Pancreas (tissue), 10 donors: ENCODE measurements around the gene SEC22A. TPM values are rescaled to one million over a fixed set of nuclear protein-coding genes. Genes with fewer than 3 reads are reported as not detected.
"Not testable (repeated sequence)": the region's sequence is repeated elsewhere in the genome, so short reads cannot be mapped to it uniquely, and the experiment has no call there.

ENCODE experiments used
- ATAC-seq, 4 donors: fragments of 200-7000 bp; cut with Tn5 transposase; one replicate each; pipeline versions ENCODE4 v1.8.0 to v1.9.1; 2020; ENCODE audit warnings: mild to moderate bottlenecking in 4 of 4, moderate library complexity in 4 of 4
- DNase-seq, 6 donors: peaks; one replicate each; pipeline ENCODE4 v3.0.0-alpha.2; 2020
- FAIRE-seq: peaks from 2 replicates; lab custom pipeline; 2012; peaks lifted over from hg19 to GRCh38; lab: Jason Lieb, UNC
- H3K27ac ChIP-seq, 4 donors: fragments of 200-600 bp; sonication (generic); 1 replicate in 3 of 4; 2 replicates in 1 of 4; pipeline versions ENCODE4 v1.5.0 to v1.8.0; 2020
- H3K27me3 ChIP-seq, 4 donors: fragments of 200-600 bp; one replicate each; pipeline ENCODE4 v1.8.0; 2021
- H3K36me3 ChIP-seq, 3 donors: fragments of 200-600 bp; sonication (generic) in 1 of 3; one replicate each; pipeline versions ENCODE4 v1.5.0 to v1.8.0; 2020 to 2021
- H3K4me1 ChIP-seq, 3 donors: fragments of 200-600 bp; one replicate each; pipeline ENCODE4 v1.8.0; 2021
- H3K4me3 ChIP-seq, 4 donors: fragments of 200-600 bp; sonication (generic) in 2 of 4; one replicate each; pipeline versions ENCODE4 v1.5.0 to v1.8.0; 2020 to 2021
- H3K9me3 ChIP-seq, 4 donors: fragments of 200-600 bp; one replicate each; pipeline ENCODE4 v1.8.0; 2021
- WGBS, 2 donors: extraction: QIAGEN DNeasy Blood & Tissue Kit; methylation state at CpG; one replicate each; pipeline ENCODE4 v1.1.7; 2013; 5-methylcytosine and 5-hydroxymethylcytosine counted together
- intact Hi-C, 3 donors: fragments of 100-400 bp; cut with DNase I; formaldehyde crosslinking; loops; one replicate each; pipeline versions ENCODE4 v1.11.1 to v1.14.2; 2022
- polyA plus RNA-seq, 2 donors: library from polyadenylated mRNA; stranded (reverse); fragments of 200-250 nt; gene quantifications; one replicate each; pipeline ENCODE4 v1.2.3, GENCODE V29; 2013
- total RNA-seq, 6 donors: library from RNA; stranded (reverse); fragmentation: NEBNext Ultra II Directional in 4 of 6; extraction: Animal tissue kit (Norgen Biotek cat#: 25700) in 4 of 6; gene quantifications; one replicate each; pipeline versions ENCODE4 v1.2.1 to v1.2.4, GENCODE V29; 2021 to 2023
- TF ChIP-seq, protein P1 (sequence below), 4 donors: fragments of 200-600 bp; sonication (generic) in 3 of 4; IDR thresholded peaks; one replicate each; pipeline versions ENCODE4 v1.5.0 to v1.8.0; 2021; ENCODE audit warnings: antibody characterized with exemption in 4 of 4
- donor health status: healthy with polysubstance abuse.
- donor health status: DM: no; HTN: no; CAD: no; lungs with moderate emphysema.
- donor health status: DM: no; HTN: no; CAD: no.
- donor health status: control.
- donor health status: control.
- donor health status: Bipolar disorder and iron deficiency.
- donor health status: DM: yes; HTN: yes; CAD: no.
- donor health status: DM: no; HTN: no; CAD: no.
- donor health status: DM: no; HTN: no; CAD: no.
- donor health status: DM: yes; HTN: yes; CAD: no.

Gene SEC22A
- total and polyA plus RNA-seq, 8 donors, result 3.3 to 12.5 (median 7.2) TPM

DNA sequence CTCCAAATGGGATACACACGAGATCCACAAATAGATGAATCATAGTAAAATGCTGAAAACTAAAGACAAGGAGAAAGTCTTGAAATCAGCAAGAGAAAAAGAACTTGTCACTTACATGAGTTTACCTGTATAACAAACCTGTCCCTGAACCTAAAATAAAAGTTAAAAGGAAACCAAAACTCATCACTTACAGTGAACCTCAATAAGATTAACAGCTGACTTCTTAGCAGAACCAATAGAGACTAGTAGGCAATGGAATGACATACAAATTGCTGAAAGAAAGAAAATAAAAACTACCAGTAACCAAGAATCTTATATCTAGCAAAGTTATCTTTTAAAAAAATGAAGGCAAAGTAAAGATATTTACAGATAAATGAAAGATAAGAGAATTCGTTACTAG is 27.4 kb downstream of the SEC22A start:
- FAIRE-seq, result no peak
- no peak overlapping the region for H3K4me3 ChIP-seq
- intact Hi-C loops, result no loop called here
- H3K9me3 ChIP-seq, result no peaks in the 10 kb centered on the region
- ATAC-seq, result no peak
- H3K4me1 ChIP-seq, result no peaks in the 10 kb centered on the region
- no peaks in the 10 kb centered on the region for H3K27me3 ChIP-seq
- H3K27ac ChIP-seq, result no peak overlapping the region
- no peak for DNase-seq
- TF ChIP-seq, protein P1, sequence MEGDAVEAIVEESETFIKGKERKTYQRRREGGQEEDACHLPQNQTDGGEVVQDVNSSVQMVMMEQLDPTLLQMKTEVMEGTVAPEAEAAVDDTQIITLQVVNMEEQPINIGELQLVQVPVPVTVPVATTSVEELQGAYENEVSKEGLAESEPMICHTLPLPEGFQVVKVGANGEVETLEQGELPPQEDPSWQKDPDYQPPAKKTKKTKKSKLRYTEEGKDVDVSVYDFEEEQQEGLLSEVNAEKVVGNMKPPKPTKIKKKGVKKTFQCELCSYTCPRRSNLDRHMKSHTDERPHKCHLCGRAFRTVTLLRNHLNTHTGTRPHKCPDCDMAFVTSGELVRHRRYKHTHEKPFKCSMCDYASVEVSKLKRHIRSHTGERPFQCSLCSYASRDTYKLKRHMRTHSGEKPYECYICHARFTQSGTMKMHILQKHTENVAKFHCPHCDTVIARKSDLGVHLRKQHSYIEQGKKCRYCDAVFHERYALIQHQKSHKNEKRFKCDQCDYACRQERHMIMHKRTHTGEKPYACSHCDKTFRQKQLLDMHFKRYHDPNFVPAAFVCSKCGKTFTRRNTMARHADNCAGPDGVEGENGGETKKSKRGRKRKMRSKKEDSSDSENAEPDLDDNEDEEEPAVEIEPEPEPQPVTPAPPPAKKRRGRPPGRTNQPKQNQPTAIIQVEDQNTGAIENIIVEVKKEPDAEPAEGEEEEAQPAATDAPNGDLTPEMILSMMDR (IDR thresholded peaks at IDR 0.05), result no peak
- H3K36me3 ChIP-seq, result no peaks in the 10 kb centered on the region
- WGBS, 2 donors, result 95 to 96% methylated on average over 2 of the region's 2 CpGs

DNA sequence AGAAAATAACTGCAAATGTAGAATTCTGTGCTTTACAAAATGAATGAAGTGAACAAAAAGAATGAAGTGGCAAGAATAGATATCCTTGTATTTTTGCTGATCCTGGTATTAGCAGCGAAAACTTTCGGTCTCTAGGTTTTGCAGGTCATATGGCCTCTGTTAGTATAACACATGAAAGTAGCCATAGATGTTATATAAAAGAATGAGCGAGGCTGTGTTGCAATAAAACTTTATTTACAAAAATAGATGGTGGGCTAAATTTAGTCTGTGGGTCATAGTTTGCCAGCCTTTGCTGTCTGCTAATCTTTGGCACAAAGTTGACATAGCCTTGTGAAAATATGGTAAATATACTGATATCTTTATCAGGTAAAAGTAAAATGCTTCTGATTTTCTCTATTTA is 35.2 kb downstream of the SEC22A start:
- Histone ChIP-seq H3K27me3 (no peaks in the 10 kb centered on the region), H3K36me3 (no peaks in the 10 kb centered on the region), H3K4me3 (no peak overlapping the region), H3K4me1 (no peaks in the 10 kb centered on the region), H3K9me3 (no peaks in the 10 kb centered on the region), H3K27ac (no peak overlapping the region)
- DNase-seq (no peak), ATAC-seq (no peak), FAIRE-seq (no peak)
- TF ChIP-seq, protein P1 (IDR thresholded peaks at IDR 0.05), result no peak
- intact Hi-C loops, result no loop called here
- WGBS, 2 donors, result 90 to 94% methylated on average over 3 of the region's 3 CpGs

DNA sequence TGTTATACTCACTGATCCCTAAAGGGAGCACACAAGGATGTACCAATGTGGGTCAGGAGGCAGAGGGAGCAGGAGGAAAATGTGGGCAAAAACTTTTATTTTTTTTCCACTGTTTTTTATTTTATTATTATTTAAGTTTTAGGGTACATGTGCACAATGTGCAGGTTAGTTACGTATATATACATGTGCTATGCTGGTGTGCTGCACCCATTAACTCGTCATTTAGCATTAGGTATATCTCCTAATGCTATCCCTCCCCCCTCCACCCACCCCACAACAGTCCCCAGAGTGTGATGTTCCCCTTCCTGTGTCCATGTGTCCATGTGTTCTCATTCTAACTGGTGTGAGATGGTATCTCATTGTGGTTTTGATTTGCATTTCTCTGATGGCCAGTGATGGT is 37.4 kb downstream of the SEC22A start:
- ATAC-seq, H3K27ac ChIP-seq, H3K36me3 ChIP-seq, H3K4me3 ChIP-seq, DNase-seq, FAIRE-seq, intact Hi-C loops, H3K9me3 ChIP-seq, H3K27me3 ChIP-seq, H3K4me1 ChIP-seq: not testable (repeated sequence)
- 90 to 91% methylated on average over 2 of the region's 2 CpGs for WGBS, 2 donors

DNA sequence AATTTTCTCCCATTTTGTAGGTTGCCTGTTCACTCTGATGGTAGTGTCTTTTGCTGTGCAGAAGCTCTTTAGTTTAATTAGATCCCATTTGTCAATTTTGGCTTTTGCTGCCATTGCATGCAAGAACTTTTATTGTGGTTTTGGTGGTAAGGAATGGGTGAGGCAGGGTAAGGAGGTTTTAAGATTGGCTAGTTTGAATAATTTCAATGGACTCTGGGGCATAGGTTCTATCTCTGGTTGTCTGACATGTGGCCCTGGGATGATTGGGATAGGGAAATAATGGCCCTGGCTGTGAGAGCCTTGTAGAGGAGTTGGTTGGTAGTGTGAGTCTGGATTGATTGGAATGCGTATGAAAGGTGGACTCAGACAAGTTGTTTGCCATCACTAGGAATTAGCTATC is 38.0 kb downstream of the SEC22A start:
- TF ChIP-seq, protein P1 (IDR thresholded peaks at IDR 0.05), result no peak
- intact Hi-C loops, result no loop called here
- H3K36me3 ChIP-seq, result no peaks in the 10 kb centered on the region
- WGBS, 2 donors, result 96 to 100% methylated on average over 1 of the region's 1 CpG
- no peaks in the 10 kb centered on the region for H3K9me3 ChIP-seq
- H3K4me1 ChIP-seq, result peaks cover 0 to 6% (median 0%) of the 10 kb centered on the region in 3 donors
- FAIRE-seq (no peak), ATAC-seq (no peak), DNase-seq (no peak)
- H3K27ac ChIP-seq, result no peak overlapping the region
- H3K4me3 ChIP-seq, result no peak overlapping the region
- H3K27me3 ChIP-seq, result no peaks in the 10 kb centered on the region

DNA sequence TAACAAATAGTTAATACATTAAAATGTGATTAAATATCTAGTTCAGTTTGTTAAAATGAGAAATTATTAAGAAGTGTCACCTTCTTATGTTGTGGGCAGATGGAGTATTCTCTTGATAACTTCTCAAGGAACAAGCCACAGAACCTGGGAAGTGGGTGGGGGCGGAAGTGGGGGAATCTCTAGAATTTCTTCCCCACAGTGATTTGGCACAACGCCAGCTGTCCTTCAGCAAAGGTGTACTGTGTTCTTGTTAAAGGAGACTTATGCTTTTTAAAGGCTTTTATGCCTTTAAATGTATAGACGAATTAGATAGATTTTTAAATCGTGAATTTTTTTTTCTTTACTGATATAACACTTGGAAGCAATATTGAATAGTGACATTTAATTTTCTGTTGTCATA is 42.4 kb downstream of the SEC22A start:
- ATAC-seq (no peak), FAIRE-seq (no peak), DNase-seq (peak in 2 of 6 donors; percentile 15 to 33)
- 47% methylated on average over 4 of the region's 4 CpGs for WGBS, 2 donors
- Histone ChIP-seq H3K9me3 (no peaks in the 10 kb centered on the region), H3K27ac (no peak overlapping the region), H3K4me3 (no peak overlapping the region), H3K27me3 (no peaks in the 10 kb centered on the region), H3K4me1 (peaks cover 0 to 6% (median 0%) of the 10 kb centered on the region in 3 donors), H3K36me3 (peaks cover 0 to 3% (median 0%) of the 10 kb centered on the region in 3 donors)
- intact Hi-C loops, result no loop called here
- TF ChIP-seq, protein P1 (IDR thresholded peaks at IDR 0.05), result no peak
